GM21526 (cell line): ENCODE data around the gene ADAP1.
A peak's percentile ranks its signal among the peaks of the same experiment; 100 is the strongest.

Source experiments
- ATAC-seq: cut with Tn5 transposase; IDR thresholded peaks from one replicate; pipeline ENCODE4 v1.9.1; 2021; ENCODE audit warnings: moderate library complexity; ENCODE audit not compliant: unreplicated experiment, low FRiP score

Gene ADAP1

GRCh38 chr7:976901-977325 is 22.4 kb upstream of the ADAP1 start:
- no peak for ATAC-seq

- ATAC-seq: no peak
Observed at GRCh38 chr7:975702-976473, 21.4 kb upstream of the ADAP1 start.

- peak; percentile 65 for ATAC-seq
Observed at GRCh38 chr7:974820-975681, 20.6 kb upstream of the ADAP1 start, which contains the start of gene COX19. Gene COX19, minus strand, starts transcription at chr7:975549. Its CDS starts 40 bp downstream, at chr7:975509.

GRCh38 chr7:974172-974571 is 19.7 kb upstream of the ADAP1 start:
- ATAC-seq: no peak

GRCh38 chr7:973312-973711 is 18.8 kb upstream of the ADAP1 start:
- ATAC-seq: no peak

- no peak for ATAC-seq
Observed at GRCh38 chr7:972676-973309, 18.3 kb upstream of the ADAP1 start.

GRCh38 chr7:972110-972509 is 17.6 kb upstream of the ADAP1 start:
- no peak for ATAC-seq

GRCh38 chr7:970744-971143 is 16.3 kb upstream of the ADAP1 start:
- ATAC-seq: no peak

GRCh38 chr7:969403-969802 is 14.9 kb upstream of the ADAP1 start:
- no peak for ATAC-seq

GRCh38 chr7:968205-969105 is 14.0 kb upstream of the ADAP1 start:
- no peak for ATAC-seq

GRCh38 chr7:967361-968082 is 13.0 kb upstream of the ADAP1 start:
- no peak for ATAC-seq

GRCh38 chr7:966291-967069 is 12.0 kb upstream of the ADAP1 start:
- no peak for ATAC-seq

- no peak for ATAC-seq
Observed at GRCh38 chr7:964401-965231, 10.1 kb upstream of the ADAP1 start.

- ATAC-seq: no peak
Observed at GRCh38 chr7:963236-964078, 9.0 kb upstream of the ADAP1 start.

- no peak for ATAC-seq
Observed at GRCh38 chr7:962401-963081, 8.1 kb upstream of the ADAP1 start.
